Stimulated activated effector memory CD8-positive, alpha-beta T cell treated with anti-CD3 and anti-CD28 coated beads, Interleukin-12 subunit alpha, Interleukin-12 subunit beta, amount 100 ng/mL, for 72 hours (primary cell): ENCODE data around the gene GRID1.

ENCODE experiments used
- ATAC-seq: fragments of 150-1000 bp; cut with Tn5 transposase; 2 replicates; pipeline ENCODE4 v1.10.0; 2021
- DNase-seq, 2 donors: peaks; one replicate each; pipeline ENCODE4 v3.0.0; 2021 to 2022; ENCODE audit warnings: low spot score in 2 of 2
- H3K27ac Mint-ChIP-seq: one replicate; pipeline ENCODE4 v1.8.0; 2022; ENCODE audit warnings: mild to moderate bottlenecking, mixed read lengths
- H3K36me3 Mint-ChIP-seq: one replicate; pipeline ENCODE4 v1.8.0; 2022; ENCODE audit warnings: mild to moderate bottlenecking, mixed read lengths
- H3K4me1 Mint-ChIP-seq: one replicate; pipeline ENCODE4 v1.8.0; 2022; ENCODE audit warnings: mixed read lengths
- H3K4me3 Mint-ChIP-seq: one replicate; pipeline ENCODE4 v1.8.0; 2022; ENCODE audit warnings: mild to moderate bottlenecking, mixed read lengths
- H3K9me3 Mint-ChIP-seq: one replicate; pipeline ENCODE4 v1.8.0; 2022; ENCODE audit warnings: mixed read lengths

GRID1 gene

DNA sequence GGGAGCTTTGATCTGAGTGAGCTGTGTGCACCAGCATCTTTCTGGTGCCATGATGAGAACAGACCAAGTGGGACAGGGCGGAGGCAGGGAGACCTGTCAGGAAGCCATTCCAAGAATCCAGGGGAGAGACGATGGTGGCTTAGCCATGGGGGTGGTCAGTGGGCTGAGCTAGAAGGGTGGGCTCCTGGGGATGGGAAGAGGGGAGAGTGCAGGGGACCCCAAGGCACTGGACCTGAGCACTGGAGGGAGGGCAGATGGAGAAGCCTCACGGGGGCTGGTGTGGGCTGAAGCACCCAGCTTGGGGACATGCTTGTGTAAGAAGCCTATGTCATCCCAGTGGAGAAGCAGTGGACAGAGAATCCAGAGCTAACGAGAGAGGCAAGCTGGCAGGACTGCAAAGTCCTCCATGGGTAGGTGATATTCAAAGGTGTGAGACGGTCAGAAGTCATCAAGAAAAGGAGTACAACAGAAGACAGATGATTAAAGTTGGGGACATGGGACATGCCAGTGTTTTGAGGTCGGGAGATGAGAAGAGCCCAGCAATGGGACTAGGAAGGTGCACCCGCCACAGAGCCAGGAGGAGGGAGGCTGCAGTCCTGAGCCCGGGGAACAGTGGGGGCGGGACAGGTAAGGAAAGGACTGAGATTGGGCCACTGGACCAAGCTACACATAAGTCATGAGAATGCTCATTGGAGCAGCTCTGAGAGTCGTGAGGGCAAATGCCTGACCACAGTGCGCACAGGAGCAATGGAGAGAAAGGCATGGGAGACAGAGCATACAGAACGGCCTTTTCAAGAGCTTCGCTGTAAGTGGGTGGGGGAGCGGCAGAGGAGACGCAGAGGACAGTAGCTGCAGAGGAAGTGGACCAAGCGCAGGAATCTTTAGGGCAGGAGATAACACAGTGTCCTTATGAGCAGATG, 72.0 kb downstream of the GRID1 start:
- DNase-seq (peak in 1 of 2 donors; percentile 26), ATAC-seq (no peak)
- no peaks in the 10 kb centered on the region for H3K36me3 Mint-ChIP-seq
- no peaks in the 10 kb centered on the region for H3K9me3 Mint-ChIP-seq
- no peaks in the 10 kb centered on the region for H3K4me1 Mint-ChIP-seq
- H3K4me3 Mint-ChIP-seq, result no peak overlapping the region
- H3K27ac Mint-ChIP-seq, result no peak overlapping the region

DNA sequence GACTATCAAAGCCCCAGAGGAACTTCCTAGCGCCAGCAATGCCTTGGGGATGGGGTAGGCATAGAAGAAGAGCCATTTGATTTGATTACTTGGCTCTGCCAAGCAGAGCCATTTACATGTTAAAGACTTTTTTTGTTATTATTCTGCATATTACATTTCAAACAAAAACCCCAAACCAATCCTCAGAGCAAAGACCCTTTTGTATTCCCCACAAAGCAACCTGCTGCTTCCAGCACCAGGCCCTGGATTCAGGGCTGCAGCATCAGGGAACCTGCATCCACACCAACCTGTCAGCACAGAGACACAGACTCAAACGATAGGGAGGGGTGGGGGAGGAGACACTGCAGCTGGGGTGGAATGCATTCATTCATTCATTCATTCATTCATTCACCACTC, 73.2 kb downstream of the GRID1 start:
- Mint-ChIP-seq H3K36me3 (no peaks in the 10 kb centered on the region), H3K27ac (no peak overlapping the region), H3K9me3 (no peaks in the 10 kb centered on the region), H3K4me3 (no peak overlapping the region), H3K4me1 (no peaks in the 10 kb centered on the region)
- DNase-seq, result no peak
- no peak for ATAC-seq

DNA sequence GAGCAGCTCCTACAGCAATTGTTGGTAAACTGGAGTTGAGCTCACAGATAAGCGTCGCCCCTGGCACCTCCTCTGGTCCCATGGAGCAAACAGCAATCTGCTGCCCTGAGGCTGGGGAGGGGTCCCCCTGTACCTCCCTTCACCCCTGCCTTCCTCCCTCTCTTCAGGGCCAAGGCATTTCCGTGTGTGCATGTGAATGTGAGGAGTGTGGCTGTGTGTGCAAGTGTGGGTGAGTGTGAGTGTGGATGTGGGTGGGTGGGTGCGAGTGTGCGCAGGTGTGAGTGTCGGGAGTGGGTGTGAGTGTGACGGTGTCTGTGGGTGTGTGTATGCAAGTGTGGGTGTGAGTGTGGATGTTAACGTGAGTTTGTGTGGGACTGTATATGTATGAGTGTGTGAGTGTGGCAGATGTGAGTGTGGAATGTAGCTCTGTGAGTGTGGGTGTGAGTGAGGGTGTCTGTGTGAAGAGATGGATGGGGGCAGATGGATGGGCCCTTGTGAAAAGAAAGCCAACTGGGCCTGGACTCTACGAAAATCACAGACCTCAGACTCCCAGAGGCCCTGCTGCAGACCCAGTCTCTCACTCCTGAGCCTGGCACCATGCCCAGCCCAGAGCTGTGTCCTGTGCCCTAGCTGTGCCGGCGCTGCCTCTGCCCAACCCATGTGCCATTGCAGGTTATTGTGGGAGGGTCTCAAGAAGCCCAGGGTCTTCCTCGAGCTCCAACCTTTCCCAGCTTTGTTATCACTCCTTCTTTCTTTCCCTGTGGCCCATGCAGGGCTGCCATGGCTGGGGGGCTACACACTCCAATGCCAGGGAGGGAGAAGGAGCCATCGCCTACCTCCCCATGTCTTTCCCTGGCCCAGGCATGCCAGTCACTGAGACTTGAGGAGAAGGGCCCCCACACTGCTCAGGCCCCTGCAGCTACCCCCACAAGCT, 73.9 kb downstream of the GRID1 start:
- no peaks in the 10 kb centered on the region for H3K36me3 Mint-ChIP-seq
- no peak for ATAC-seq

DNA sequence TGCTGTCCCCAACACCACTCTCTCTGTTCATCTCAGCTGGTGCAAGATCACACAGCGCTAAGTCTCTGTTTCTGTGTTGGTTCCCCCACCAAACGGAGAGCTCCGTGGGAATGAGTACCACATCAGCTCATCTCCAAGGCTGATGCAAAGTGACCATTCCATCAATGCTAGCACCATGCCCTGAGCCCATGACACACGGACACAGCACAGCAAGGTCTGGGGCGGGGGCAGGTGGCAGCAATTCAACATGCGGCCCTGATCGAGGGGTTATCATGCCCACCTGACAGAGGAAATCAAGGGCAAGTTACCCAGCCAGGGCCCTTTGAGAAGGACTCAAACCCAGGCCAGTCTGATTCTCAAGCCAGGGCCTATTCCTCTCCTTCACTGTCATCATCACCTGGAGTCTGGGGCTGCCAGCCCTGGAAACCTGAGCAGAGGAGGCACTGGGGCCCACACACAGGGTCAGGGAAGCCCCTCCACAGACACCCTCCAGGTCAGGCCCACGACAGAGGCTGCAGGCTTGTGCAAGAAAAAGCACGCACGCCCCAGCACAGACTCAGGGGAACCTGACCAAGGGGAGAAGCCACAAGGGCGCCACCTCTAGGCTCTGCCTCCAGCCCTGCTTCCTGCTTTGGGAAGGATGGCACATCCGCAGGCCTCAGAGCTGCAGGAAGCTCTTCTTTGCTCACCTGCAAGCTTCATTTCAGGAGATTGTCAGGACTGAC, 74.8 kb downstream of the GRID1 start:
- ATAC-seq (no peak), DNase-seq (peak in 1 of 2 donors; percentile 34)
- Mint-ChIP-seq H3K4me3 (no peak overlapping the region), H3K4me1 (no peaks in the 10 kb centered on the region), H3K27ac (no peak overlapping the region), H3K36me3 (no peaks in the 10 kb centered on the region), H3K9me3 (no peaks in the 10 kb centered on the region)

More for the DNA sequence above, 73.9 kb downstream of the GRID1 start:
- peak in 1 of 2 donors; percentile 22 for DNase-seq
- Mint-ChIP-seq H3K4me1 (no peaks in the 10 kb centered on the region), H3K27ac (no peak overlapping the region), H3K9me3 (no peaks in the 10 kb centered on the region), H3K4me3 (no peak overlapping the region)

DNA sequence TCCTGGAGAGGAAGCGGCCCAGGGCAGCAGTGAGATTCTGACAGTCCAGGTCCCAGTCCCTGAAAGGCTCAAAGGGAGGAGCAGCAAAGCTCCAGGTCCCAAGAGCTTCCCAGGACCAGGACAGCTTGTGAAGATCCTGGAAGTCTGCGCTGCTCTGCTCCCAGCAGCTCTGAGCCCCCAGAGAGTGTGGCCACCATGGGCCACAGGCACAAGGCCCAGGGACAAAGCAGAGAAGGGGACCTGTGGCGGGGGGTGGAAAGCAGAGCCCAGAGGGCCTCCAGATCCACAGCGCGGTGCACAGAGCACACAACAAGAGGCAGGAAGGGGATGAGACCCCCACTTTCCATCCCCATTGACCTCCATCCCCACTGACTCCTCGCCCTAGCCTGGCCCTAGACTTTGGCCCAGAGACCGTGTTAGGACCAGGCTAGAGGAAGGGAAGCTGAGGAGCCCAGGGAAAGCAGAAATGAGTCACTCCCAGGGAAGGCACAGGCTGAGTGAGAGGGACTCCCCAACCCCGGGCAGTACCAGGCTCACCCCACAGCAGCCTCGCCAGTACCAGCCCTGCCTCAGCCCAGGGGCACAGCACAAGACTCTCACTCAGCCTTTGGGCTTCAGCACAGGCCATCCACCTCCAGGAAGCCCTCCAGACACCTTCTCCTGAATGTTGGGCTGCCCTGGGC, 75.5 kb downstream of the GRID1 start:
- Mint-ChIP-seq H3K27ac (no peak overlapping the region), H3K9me3 (no peaks in the 10 kb centered on the region), H3K4me1 (no peaks in the 10 kb centered on the region), H3K36me3 (no peaks in the 10 kb centered on the region), H3K4me3 (no peak overlapping the region)
- ATAC-seq (peak; percentile 35), DNase-seq (peak in 1 of 2 donors; percentile 33)

DNA sequence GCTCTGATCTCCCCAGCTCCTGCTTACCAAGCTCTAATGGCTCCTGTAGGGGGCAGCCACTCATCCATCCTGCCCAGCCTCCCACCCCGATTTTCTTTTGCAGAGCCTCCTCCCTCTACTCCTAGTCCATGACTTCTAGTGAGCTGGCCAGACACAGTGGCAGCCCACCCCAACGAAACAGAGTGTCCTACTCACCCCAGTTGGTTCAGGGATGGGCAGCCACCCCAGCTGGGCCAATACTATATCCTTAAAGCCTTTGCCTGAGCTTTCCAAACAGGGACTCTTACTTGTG, 77.1 kb downstream of the GRID1 start:
- ATAC-seq, result no peak
- H3K9me3 Mint-ChIP-seq, result no peaks in the 10 kb centered on the region
- no peak overlapping the region for H3K27ac Mint-ChIP-seq
- no peak overlapping the region for H3K4me3 Mint-ChIP-seq
- peak in 1 of 2 donors; percentile 26 for DNase-seq
- H3K4me1 Mint-ChIP-seq, result no peaks in the 10 kb centered on the region
- no peaks in the 10 kb centered on the region for H3K36me3 Mint-ChIP-seq

DNA sequence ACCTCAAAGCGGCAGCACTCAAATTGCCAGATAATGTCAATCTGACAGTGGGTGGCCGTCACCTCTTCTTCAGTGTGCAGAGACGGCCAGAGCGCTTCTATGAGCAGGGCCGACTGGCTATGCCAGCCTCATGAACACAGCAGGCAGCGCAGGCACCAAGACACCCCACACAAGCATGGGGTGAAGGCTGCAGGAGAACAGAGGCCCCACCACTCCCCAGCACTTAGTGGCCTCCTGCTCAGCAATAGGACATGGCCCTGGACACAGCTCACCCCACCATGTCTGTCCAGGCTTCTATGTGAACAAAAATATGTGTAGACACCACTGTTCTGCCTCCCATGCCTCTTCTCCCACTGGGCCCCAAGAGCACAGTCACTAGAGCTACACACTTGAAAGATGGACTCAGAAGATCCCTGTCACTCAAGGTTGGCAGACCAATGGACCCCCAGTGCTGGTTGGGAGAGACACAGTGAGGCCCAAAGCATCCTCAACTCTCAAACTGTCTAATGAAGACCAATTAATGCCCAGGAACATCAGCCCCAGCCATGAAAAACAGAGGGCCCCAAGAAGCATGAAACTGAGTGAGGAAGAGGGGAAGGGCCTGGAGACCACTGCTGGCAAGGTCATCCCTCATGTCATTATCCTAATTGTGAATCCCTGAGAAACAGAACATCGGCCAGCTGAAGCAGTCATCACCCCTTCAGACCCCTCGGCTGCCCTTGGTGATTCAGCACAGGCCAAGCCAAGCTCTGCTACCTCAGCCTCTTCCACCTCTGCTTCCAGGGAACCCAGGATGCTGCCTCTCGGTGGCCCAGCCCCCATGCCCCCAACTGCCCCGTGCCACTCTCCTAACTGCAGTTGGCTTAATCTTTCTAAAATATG, 77.7 kb downstream of the GRID1 start:
- Mint-ChIP-seq H3K4me1 (no peaks in the 10 kb centered on the region), H3K27ac (no peak overlapping the region), H3K9me3 (no peaks in the 10 kb centered on the region)

DNA sequence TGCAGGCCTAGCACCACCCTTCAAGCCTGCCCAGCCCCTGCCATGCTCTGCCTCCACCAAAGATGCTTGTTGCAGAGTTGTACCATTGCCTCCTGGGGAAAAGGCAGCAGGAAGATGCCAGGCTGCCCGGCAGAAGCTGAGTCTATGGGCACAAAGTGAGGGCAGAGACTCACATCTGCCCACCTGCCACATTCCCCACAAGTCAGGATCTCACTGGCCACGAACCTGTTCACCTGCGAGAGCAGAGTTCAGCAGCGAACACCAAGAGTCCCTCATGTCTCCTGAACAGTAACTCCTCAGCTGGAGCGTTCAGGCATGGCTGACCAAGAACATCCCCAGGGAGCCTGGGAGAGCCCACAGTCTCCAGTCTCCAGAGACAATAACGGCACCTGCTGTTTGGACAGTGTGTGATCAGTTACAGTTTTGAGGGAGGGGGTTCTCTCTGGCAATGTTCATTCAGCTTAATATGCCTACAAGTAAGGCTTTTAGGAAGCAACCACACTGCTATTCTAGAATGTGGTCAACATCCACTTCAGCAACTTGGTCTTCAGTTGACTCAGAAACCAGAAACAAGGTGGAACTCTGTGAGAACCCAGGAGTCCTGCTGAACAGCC, 78.5 kb downstream of the GRID1 start:
- Mint-ChIP-seq H3K27ac (no peak overlapping the region), H3K36me3 (no peaks in the 10 kb centered on the region), H3K4me1 (no peaks in the 10 kb centered on the region), H3K9me3 (no peaks in the 10 kb centered on the region), H3K4me3 (no peak overlapping the region)
- DNase-seq, result no peak
- ATAC-seq, result no peak

More for the DNA sequence above, 77.7 kb downstream of the GRID1 start:
- H3K36me3 Mint-ChIP-seq, result no peaks in the 10 kb centered on the region
- DNase-seq, result peak in 1 of 2 donors; percentile 35
- H3K4me3 Mint-ChIP-seq, result no peak overlapping the region
- no peak for ATAC-seq

DNA sequence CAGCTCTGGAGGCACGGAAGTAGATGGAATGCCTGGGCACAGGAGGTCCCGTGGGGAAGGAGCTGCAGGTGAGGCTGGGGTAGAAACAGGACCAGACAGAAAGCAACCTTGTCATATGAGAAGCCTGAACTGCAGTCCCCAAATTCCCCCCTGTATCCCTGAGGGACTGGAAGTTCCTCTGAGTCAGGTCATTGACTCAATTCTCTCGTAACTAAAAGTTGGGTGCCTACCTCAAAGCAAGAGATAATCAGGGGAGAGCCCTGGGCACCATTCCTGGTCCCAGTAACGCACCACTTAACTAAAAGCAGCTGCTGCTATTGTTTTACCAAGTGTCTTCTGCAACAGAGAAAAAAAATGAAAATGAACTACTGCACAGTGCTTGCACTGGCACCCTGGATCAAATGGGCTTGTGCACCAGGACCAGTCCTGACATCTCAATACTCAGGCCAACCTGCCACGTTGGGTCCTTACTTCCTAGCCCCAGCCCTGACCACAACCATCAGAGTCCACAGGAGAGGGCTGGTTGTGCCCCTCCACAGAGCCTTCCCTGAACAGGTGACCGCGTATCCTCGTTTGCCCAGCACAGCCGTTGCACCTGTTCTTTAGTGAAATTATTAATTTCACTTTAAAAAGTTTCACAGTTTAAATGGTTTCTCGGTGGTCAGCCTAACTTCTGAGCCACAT, 79.3 kb downstream of the GRID1 start:
- Mint-ChIP-seq H3K27ac (no peak overlapping the region), H3K9me3 (no peaks in the 10 kb centered on the region), H3K4me3 (no peak overlapping the region), H3K36me3 (no peaks in the 10 kb centered on the region), H3K4me1 (no peaks in the 10 kb centered on the region)
- ATAC-seq, result no peak
- DNase-seq, result peak in 1 of 2 donors; percentile 30

DNA sequence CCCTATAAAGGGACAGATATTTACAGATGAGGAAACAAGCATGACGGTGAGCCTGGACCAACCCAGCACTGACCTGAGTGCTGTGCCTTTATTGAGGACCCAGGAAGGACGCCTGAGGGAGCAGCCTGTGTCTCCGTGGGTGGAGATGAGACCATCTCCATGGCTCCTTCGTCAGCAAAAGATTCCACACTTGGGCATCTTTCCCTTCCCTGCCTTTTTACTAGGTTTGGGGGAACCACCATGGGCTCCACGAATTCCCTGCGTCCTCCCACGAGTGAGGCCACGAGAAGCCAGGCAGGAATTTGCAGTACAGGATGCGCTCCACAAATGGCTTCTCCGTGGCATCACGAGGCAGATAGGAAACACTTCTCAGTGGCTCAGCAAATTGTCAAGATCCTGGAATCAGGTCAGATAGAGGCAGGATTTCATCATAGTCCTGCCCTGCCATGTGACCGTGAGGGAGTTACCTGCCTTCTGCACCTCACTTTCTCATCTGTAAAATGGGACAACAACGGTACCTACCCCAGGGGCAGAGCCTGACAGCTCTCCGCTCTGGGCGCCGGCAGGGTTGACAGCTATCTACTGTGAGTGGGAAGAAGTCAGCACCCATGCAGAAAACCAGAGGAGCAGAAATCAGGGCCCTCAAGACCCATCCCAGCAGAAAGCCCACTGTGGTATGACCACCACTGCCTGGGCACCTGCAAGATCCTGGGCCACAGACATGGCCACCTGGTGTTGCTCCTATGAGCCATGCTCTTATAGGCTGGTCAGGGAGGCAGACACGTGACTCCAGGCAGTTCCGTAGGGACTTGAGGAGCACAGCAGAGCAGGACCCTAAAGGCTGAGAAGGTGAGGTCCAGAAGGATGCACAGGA, 80.1 kb downstream of the GRID1 start:
- Mint-ChIP-seq H3K4me3 (no peak overlapping the region), H3K36me3 (no peaks in the 10 kb centered on the region), H3K4me1 (no peaks in the 10 kb centered on the region), H3K27ac (no peak overlapping the region), H3K9me3 (no peaks in the 10 kb centered on the region)
- ATAC-seq, result no peak
- DNase-seq, result peak in 1 of 2 donors; percentile 41

DNA sequence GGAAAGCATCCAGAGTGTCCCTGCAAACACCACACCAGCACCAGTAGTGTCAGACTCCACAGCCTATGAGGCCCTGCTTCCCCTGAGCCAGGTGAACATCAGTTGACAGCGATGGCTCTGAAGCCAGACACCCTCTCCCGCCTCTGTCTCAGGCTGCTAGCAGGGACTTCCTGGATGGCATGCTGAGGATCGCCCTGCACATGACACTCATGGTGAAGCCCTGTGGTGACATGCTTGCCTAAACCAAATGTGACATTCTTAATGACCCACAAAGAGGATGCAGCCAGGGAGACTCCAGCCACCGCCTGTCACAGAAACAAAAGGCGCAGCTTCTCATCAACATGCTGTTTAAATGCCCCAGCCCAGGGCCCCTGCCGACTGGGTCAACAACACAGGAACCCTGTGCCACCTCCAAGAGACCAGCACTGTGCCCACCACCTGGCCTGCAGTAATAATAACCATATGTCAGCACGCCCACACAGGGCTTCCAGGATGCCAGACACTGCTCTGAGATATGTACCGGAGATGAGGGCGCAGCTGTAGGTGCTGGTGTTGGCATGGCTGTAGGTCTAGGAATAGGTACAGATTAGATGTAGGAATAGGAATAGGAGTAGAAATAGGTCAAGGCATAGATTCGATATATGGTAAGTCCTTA, 81.3 kb downstream of the GRID1 start:
- Mint-ChIP-seq H3K27ac (no peak overlapping the region), H3K36me3 (no peaks in the 10 kb centered on the region), H3K9me3 (no peaks in the 10 kb centered on the region), H3K4me3 (no peak overlapping the region), H3K4me1 (no peaks in the 10 kb centered on the region)
- ATAC-seq, result no peak
- peak in 1 of 2 donors; percentile 23 for DNase-seq
